Activated T-cell treated with anti-CD3 and anti-CD28 coated beads, Interleukin-2, amount 50 U/mL, for 72 hours (primary cell): ENCODE measurements around the gene FIS1. TPM values are rescaled to one million over a fixed set of nuclear protein-coding genes. Genes with fewer than 3 reads are reported as not detected.
"Not testable (repeated sequence)": the region's sequence is repeated elsewhere in the genome, so short reads cannot be mapped to it uniquely, and the experiment has no call there.

Experiments used
- ATAC-seq, 2 donors: fragments of 150-1000 bp; cut with Tn5 transposase; replicated peaks in 1 of 2; 2 replicates each; pipeline ENCODE4 v1.10.0; 2021; ENCODE audit warnings: moderate library complexity in 2 of 2, mild to moderate bottlenecking in 1 of 2
- DNase-seq, 2 donors: peaks; one replicate each; pipeline ENCODE4 v3.0.0; 2021 to 2022; ENCODE audit warnings: mixed read lengths in 1 of 2
- H3K27ac Mint-ChIP-seq: one replicate; pipeline ENCODE4 v1.8.0; 2022; ENCODE audit warnings: mild to moderate bottlenecking, moderate library complexity, mixed read lengths
- H3K27me3 Mint-ChIP-seq: one replicate; pipeline ENCODE4 v1.8.0; 2022; ENCODE audit warnings: low read depth, mixed read lengths
- H3K36me3 Mint-ChIP-seq, 2 donors: one replicate each; pipeline ENCODE4 v1.8.0; 2022; ENCODE audit warnings: mixed read lengths in 2 of 2, mild to moderate bottlenecking in 1 of 2; ENCODE audit not compliant: insufficient read depth in 2 of 2
- H3K4me1 Mint-ChIP-seq: one replicate; pipeline ENCODE4 v1.8.0; 2022; ENCODE audit warnings: low read depth, mixed read lengths
- H3K4me3 Mint-ChIP-seq, 2 donors: one replicate each; pipeline ENCODE4 v1.8.0; 2022; ENCODE audit warnings: mild to moderate bottlenecking in 2 of 2, mixed read lengths in 2 of 2, moderate library complexity in 2 of 2
- H3K9me3 Mint-ChIP-seq, 2 donors: one replicate each; pipeline ENCODE4 v1.8.0; 2022; ENCODE audit warnings: mixed read lengths in 2 of 2
- total RNA-seq, 2 donors: library from RNA; stranded (reverse); gene quantifications; one replicate each; pipeline ENCODE4 v1.2.3, GENCODE V29; 2022

The FIS1 gene
- total RNA-seq, 2 donors from 2014 or later = 78.4 to 87.2 TPM

GRCh38 chr7:101278461-101279292 lies 33.8 kb upstream of the FIS1 start:
- peaks cover 7% of the 10 kb centered on the region for H3K4me1 Mint-ChIP-seq
- H3K9me3 Mint-ChIP-seq = no peaks in the 10 kb centered on the region
- H3K27me3 Mint-ChIP-seq = no peaks in the 10 kb centered on the region
- no peak overlapping the region for H3K27ac Mint-ChIP-seq
- no peaks in the 10 kb centered on the region for H3K36me3 Mint-ChIP-seq
- no peak overlapping the region for H3K4me3 Mint-ChIP-seq
- ATAC-seq = no peak
- DNase-seq = no peak

- ATAC-seq (no peak), DNase-seq (no peak)
- Mint-ChIP-seq H3K27me3 (no peaks in the 10 kb centered on the region), H3K4me1 (no peaks in the 10 kb centered on the region), H3K4me3 (no peak overlapping the region), H3K9me3 (no peaks in the 10 kb centered on the region), H3K36me3 (no peaks in the 10 kb centered on the region), H3K27ac (no peak overlapping the region)
Observed at GRCh38 chr7:101277155-101277554, 32.3 kb upstream of the FIS1 start.

- Mint-ChIP-seq H3K36me3 (peaks cover 0 to 1% of the 10 kb centered on the region in 2 donors), H3K27ac (no peak overlapping the region), H3K9me3 (no peaks in the 10 kb centered on the region), H3K4me1 (no peaks in the 10 kb centered on the region), H3K4me3 (no peak overlapping the region), H3K27me3 (peaks cover 7% of the 10 kb centered on the region)
- ATAC-seq = no peak
- DNase-seq = no peak
Observed at GRCh38 chr7:101273206-101273605, 28.3 kb upstream of the FIS1 start.

GRCh38 chr7:101271021-101271420 lies 26.1 kb upstream of the FIS1 start:
- Mint-ChIP-seq H3K36me3 (peaks cover 0 to 1% of the 10 kb centered on the region in 2 donors), H3K9me3 (no peaks in the 10 kb centered on the region), H3K27me3 (peaks cover 7% of the 10 kb centered on the region), H3K4me1 (no peaks in the 10 kb centered on the region), H3K27ac (no peak overlapping the region), H3K4me3 (no peak overlapping the region)
- no peak for ATAC-seq
- no peak for DNase-seq

GRCh38 chr7:101269664-101270063 lies 24.8 kb upstream of the FIS1 start:
- no peaks in the 10 kb centered on the region for H3K9me3 Mint-ChIP-seq
- no peaks in the 10 kb centered on the region for H3K4me1 Mint-ChIP-seq
- H3K4me3 Mint-ChIP-seq = no peak overlapping the region
- no peak overlapping the region for H3K27ac Mint-ChIP-seq
- no peak for DNase-seq
- ATAC-seq = no peak
- H3K36me3 Mint-ChIP-seq = peaks cover 0 to 1% of the 10 kb centered on the region in 2 donors
- peaks cover 7% of the 10 kb centered on the region for H3K27me3 Mint-ChIP-seq

- DNase-seq = no peak
- Mint-ChIP-seq H3K4me1 (no peaks in the 10 kb centered on the region), H3K9me3 (no peaks in the 10 kb centered on the region), H3K36me3 (peaks cover 0 to 1% of the 10 kb centered on the region in 2 donors), H3K4me3 (no peak overlapping the region), H3K27ac (no peak overlapping the region), H3K27me3 (peaks cover 7% of the 10 kb centered on the region)
- no peak for ATAC-seq
Observed at GRCh38 chr7:101265622-101266516, 21.0 kb upstream of the FIS1 start.

- not testable (repeated sequence) for H3K9me3 Mint-ChIP-seq, H3K27ac Mint-ChIP-seq, ATAC-seq, H3K27me3 Mint-ChIP-seq, H3K4me1 Mint-ChIP-seq, DNase-seq, H3K36me3 Mint-ChIP-seq, H3K4me3 Mint-ChIP-seq
Observed at GRCh38 chr7:101264102-101264706, 19.3 kb upstream of the FIS1 start.

- H3K9me3 Mint-ChIP-seq = no peaks in the 10 kb centered on the region
- no peak overlapping the region for H3K27ac Mint-ChIP-seq
- no peaks in the 10 kb centered on the region for H3K36me3 Mint-ChIP-seq
- H3K4me3 Mint-ChIP-seq = no peak overlapping the region
- no peak for ATAC-seq
- peaks cover 7% of the 10 kb centered on the region for H3K27me3 Mint-ChIP-seq
- no peak for DNase-seq
- H3K4me1 Mint-ChIP-seq = no peaks in the 10 kb centered on the region
Observed at GRCh38 chr7:101258243-101258731, 13.4 kb upstream of the FIS1 start.

GRCh38 chr7:101255796-101256195 lies 10.9 kb upstream of the FIS1 start:
- Mint-ChIP-seq H3K27me3 (peaks cover 7% of the 10 kb centered on the region), H3K27ac (no peak overlapping the region), H3K4me1 (peaks cover 5% of the 10 kb centered on the region), H3K4me3 (no peak overlapping the region), H3K9me3 (no peaks in the 10 kb centered on the region), H3K36me3 (peaks cover 4 to 5% of the 10 kb centered on the region in 2 donors)
- no peak for DNase-seq
- ATAC-seq = no peak

GRCh38 chr7:101253199-101253598 lies 8.3 kb upstream of the FIS1 start:
- peaks cover 19% of the 10 kb centered on the region for H3K4me1 Mint-ChIP-seq
- not testable (repeated sequence) for ATAC-seq, H3K27ac Mint-ChIP-seq, H3K27me3 Mint-ChIP-seq, H3K9me3 Mint-ChIP-seq, H3K36me3 Mint-ChIP-seq, DNase-seq
- peak overlapping the region in 1 of 2 donors; percentile 86 for H3K4me3 Mint-ChIP-seq

GRCh38 chr7:101251871-101252659 lies 7.2 kb upstream of the FIS1 start:
- Mint-ChIP-seq H3K4me1 (peaks cover 22% of the 10 kb centered on the region), H3K36me3 (peaks cover 6 to 7% of the 10 kb centered on the region in 2 donors), H3K27me3 (peaks cover 7% of the 10 kb centered on the region), H3K9me3 (no peaks in the 10 kb centered on the region), H3K27ac (peak overlapping the region; percentile 85), H3K4me3 (peak overlapping the region; percentile 86 to 89)
- peak; percentile 98 to 100 for DNase-seq
- ATAC-seq = peak; percentile 99

- Mint-ChIP-seq H3K4me3 (peak overlapping the region; percentile 55 to 86), H3K36me3 (peaks cover 8 to 10% of the 10 kb centered on the region in 2 donors), H3K4me1 (peaks cover 28% of the 10 kb centered on the region), H3K27ac (peak overlapping the region; percentile 62), H3K9me3 (no peaks in the 10 kb centered on the region), H3K27me3 (peaks cover 7% of the 10 kb centered on the region)
- no peak for DNase-seq
- ATAC-seq = no peak
Observed at GRCh38 chr7:101250324-101250723, 5.4 kb upstream of the FIS1 start.
